ENCODE data around the gene TCEANC. TPM values are rescaled to one million over a fixed set of nuclear protein-coding genes. Genes with fewer than 3 reads are reported as not detected.

TCEANC gene
- total RNA-seq, 2 donors from 2014 or later = 2.6 to 9.6 TPM

GRCh38 chrX:13659063-13659462 lies 6.1 kb downstream of the TCEANC start:
- H3K4me1 ChIP-seq (ENCODE audit: control insufficient read depth in 1 of 2, low read depth in 2 of 2) = peaks cover 0 to 11% of the 10 kb centered on the region in 2 donors
- DNase-seq (ENCODE audit: low spot score) = no peak
- no peak for TF ChIP-seq CTCF (IDR thresholded peaks at IDR 0.05)
- peak overlapping the region in 1 of 2 donors; percentile 47 for H3K27ac ChIP-seq
- no peaks in the 10 kb centered on the region for H3K36me3 ChIP-seq
- no peaks in the 10 kb centered on the region for H3K27me3 ChIP-seq (replicated peaks; ENCODE audit: insufficient read depth)
- H3K9me3 ChIP-seq = no peaks in the 10 kb centered on the region
- no peak for ATAC-seq (ENCODE audit: insufficient number of reproducible peaks, low FRiP score, low read depth)
- H3K4me3 ChIP-seq = peak overlapping the region; percentile 43

GRCh38 chrX:13661735-13662288 lies 8.9 kb downstream of the TCEANC start:
- Histone ChIP-seq H3K27ac (peak overlapping the region; percentile 28 to 43), H3K36me3 (no peaks in the 10 kb centered on the region), H3K9me3 (no peaks in the 10 kb centered on the region), H3K4me3 (peak overlapping the region; percentile 45), H3K27me3 (replicated peaks; ENCODE audit: insufficient read depth) (no peaks in the 10 kb centered on the region), H3K4me1 (ENCODE audit: control insufficient read depth in 1 of 2, low read depth in 2 of 2) (peaks cover 6 to 23% of the 10 kb centered on the region in 2 donors)
- no peak for DNase-seq (ENCODE audit: low spot score)
- ATAC-seq (ENCODE audit: insufficient number of reproducible peaks, low FRiP score, low read depth) = no peak
- no peak for TF ChIP-seq CTCF (IDR thresholded peaks at IDR 0.05)

- Histone ChIP-seq H3K9me3 (no peaks in the 10 kb centered on the region), H3K36me3 (no peaks in the 10 kb centered on the region), H3K27ac (peak overlapping the region; percentile 28 to 43), H3K4me3 (peak overlapping the region; percentile 45), H3K4me1 (ENCODE audit: control insufficient read depth in 1 of 2, low read depth in 2 of 2) (peaks cover 6 to 29% of the 10 kb centered on the region in 2 donors), H3K27me3 (replicated peaks; ENCODE audit: insufficient read depth) (no peaks in the 10 kb centered on the region)
- DNase-seq (ENCODE audit: low spot score) = no peak
- no peak for TF ChIP-seq CTCF (IDR thresholded peaks at IDR 0.05)
- no peak for ATAC-seq (ENCODE audit: insufficient number of reproducible peaks, low FRiP score, low read depth)
These were observed 9.4 kb downstream of the TCEANC start for GRCh38 chrX:13662355-13662791.

DNA sequence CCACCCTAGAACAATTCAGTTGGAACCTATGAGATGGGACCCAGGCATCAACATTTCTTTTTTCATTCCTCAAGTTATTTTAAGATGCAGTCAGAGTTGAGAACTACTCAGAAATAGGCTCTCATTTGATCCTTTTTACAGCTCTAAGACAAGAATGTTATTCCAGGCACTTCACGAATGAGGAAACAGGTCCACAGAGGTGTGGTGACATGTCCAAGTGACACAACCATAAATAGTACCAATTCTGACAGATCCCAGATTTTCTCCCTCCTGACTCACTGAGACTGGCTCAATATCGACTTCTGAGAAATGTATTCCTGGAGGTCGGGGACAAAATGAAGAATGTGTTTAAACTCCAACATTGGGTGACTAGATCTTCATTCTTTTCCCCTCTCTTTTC lies 11.1 kb downstream of the TCEANC start:
- Histone ChIP-seq H3K27ac (peak overlapping the region; percentile 27 to 43), H3K27me3 (replicated peaks; ENCODE audit: insufficient read depth) (no peaks in the 10 kb centered on the region), H3K4me1 (ENCODE audit: control insufficient read depth in 1 of 2, low read depth in 2 of 2) (peaks cover 6 to 30% of the 10 kb centered on the region in 2 donors), H3K36me3 (no peaks in the 10 kb centered on the region), H3K9me3 (no peaks in the 10 kb centered on the region), H3K4me3 (no peak overlapping the region)
- no peak for DNase-seq (ENCODE audit: low spot score)
- no peak for ATAC-seq (ENCODE audit: insufficient number of reproducible peaks, low FRiP score, low read depth)
- TF ChIP-seq CTCF (IDR thresholded peaks at IDR 0.05) = no peak

DNA sequence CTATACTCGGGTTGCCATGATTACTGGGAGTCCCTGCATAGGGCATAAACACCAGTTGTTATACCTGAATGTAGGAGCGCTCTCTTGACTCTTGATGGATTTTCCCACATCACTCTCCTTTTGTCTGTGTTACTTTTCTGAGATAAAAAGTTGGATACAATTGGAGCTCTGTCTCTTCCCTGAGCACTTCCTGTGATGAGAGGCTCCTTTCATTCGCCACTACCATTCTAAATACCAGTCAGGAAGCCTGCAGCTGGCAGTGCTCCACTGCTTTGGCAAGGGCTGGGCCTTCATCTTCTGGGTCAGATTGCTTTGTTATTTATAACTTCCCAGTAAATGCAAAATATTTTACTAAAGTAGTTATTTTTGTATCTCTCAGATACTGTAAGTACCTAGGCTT lies 13.9 kb downstream of the TCEANC start:
- no peak for DNase-seq (ENCODE audit: low spot score)
- ATAC-seq (ENCODE audit: insufficient number of reproducible peaks, low FRiP score, low read depth) = no peak
- no peak for TF ChIP-seq CTCF (IDR thresholded peaks at IDR 0.05)
- no peak overlapping the region for H3K27ac ChIP-seq
- H3K36me3 ChIP-seq = no peaks in the 10 kb centered on the region
- no peaks in the 10 kb centered on the region for H3K9me3 ChIP-seq
- no peak overlapping the region for H3K4me3 ChIP-seq
- H3K27me3 ChIP-seq (replicated peaks; ENCODE audit: insufficient read depth) = no peaks in the 10 kb centered on the region
- H3K4me1 ChIP-seq (ENCODE audit: control insufficient read depth in 1 of 2, low read depth in 2 of 2) = peaks cover 6 to 30% of the 10 kb centered on the region in 2 donors
